Measurements from ENCODE around the gene EXOC4.

Gene EXOC4

GRCh38 chr7:133602291-133602690, 349.4 kb downstream of the EXOC4 start:
- Histone ChIP-seq H3K4me1 (ENCODE audit: control insufficient read depth, insufficient read depth, low read length, unreplicated experiment) (peaks cover 14% of the 10 kb centered on the region), H3K36me3 (ENCODE audit: insufficient read depth, low read length) (no peaks in the 10 kb centered on the region; the same call in 1 of the 2 replicates), H3K79me2 (ENCODE audit: control insufficient read depth, insufficient read depth, low read length, unreplicated experiment) (no peaks in the 10 kb centered on the region), H3K27ac (ENCODE audit: low read depth, low read length) (peak overlapping the region; percentile 26; the same call in 1 of the 2 replicates), H2AFZ (ENCODE audit: low read length, unreplicated experiment) (no peak overlapping the region), H3K4me3 (ENCODE audit: low read depth, low read length) (no peak overlapping the region), H3K27me3 (ENCODE audit: insufficient read depth, low read length) (no peaks in the 10 kb centered on the region)

GRCh38 chr7:133606991-133607390, 354.1 kb downstream of the EXOC4 start:
- H3K27me3 ChIP-seq (ENCODE audit: insufficient read depth, low read length): no peaks in the 10 kb centered on the region
- H3K4me1 ChIP-seq (ENCODE audit: control insufficient read depth, insufficient read depth, low read length, unreplicated experiment): peaks cover 8% of the 10 kb centered on the region

DNA sequence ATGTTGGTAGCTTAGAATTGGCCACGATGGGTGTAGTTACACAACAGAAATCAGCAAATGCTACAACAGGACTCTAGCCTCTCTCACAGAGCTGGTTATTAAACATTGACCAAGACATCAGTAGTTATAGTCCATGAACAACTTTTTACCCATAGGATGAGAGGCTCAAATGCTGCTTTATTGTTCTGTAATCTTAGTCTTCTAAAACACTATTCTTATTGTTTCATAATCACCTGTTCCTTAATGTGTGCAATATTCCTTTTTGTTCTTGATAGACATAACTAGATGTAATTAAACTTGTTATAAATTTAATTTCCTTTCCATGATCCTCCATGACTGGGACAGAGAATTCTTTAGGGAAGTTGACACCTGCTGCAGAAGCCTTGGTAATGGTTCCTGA, 356.9 kb downstream of the EXOC4 start:
- no peaks in the 10 kb centered on the region for H3K4me1 ChIP-seq (ENCODE audit: control insufficient read depth, insufficient read depth, low read length, unreplicated experiment)

More at GRCh38 chr7:133606991-133607390, 354.1 kb downstream of the EXOC4 start:
- Histone ChIP-seq H3K79me2 (ENCODE audit: control insufficient read depth, insufficient read depth, low read length, unreplicated experiment) (no peaks in the 10 kb centered on the region), H2AFZ (ENCODE audit: low read length, unreplicated experiment) (no peak overlapping the region), H3K27ac (ENCODE audit: low read depth, low read length) (no peak overlapping the region), H3K36me3 (ENCODE audit: insufficient read depth, low read length) (no peaks in the 10 kb centered on the region; the same call in 1 of the 2 replicates), H3K4me3 (ENCODE audit: low read depth, low read length) (no peak overlapping the region)

DNA sequence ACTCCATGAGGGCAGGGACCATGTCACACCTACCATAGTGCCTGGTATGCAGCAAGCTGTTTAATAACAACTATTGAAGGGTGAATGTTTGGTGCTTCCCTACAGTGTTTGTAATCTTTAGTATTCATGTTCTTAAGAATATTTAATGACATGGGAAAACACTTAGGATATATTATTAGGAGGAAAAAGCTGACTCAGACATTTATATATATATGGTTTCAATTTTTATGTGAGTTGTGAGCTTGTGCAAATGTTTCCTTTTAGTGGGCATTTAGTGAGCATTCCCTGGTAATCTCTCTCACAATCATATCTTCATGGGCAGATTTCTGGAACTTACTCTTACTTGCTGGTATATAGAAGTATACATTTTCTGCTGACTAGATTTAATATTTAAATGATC, 359.1 kb downstream of the EXOC4 start:
- Histone ChIP-seq H3K27me3 (ENCODE audit: insufficient read depth, low read length) (no peaks in the 10 kb centered on the region), H3K27ac (ENCODE audit: low read depth, low read length) (no peak overlapping the region), H3K4me1 (ENCODE audit: control insufficient read depth, insufficient read depth, low read length, unreplicated experiment) (no peaks in the 10 kb centered on the region), H3K79me2 (ENCODE audit: control insufficient read depth, insufficient read depth, low read length, unreplicated experiment) (no peaks in the 10 kb centered on the region), H3K4me3 (ENCODE audit: low read depth, low read length) (no peak overlapping the region), H3K36me3 (ENCODE audit: insufficient read depth, low read length) (no peaks in the 10 kb centered on the region), H2AFZ (ENCODE audit: low read length, unreplicated experiment) (no peak overlapping the region)

More for the DNA sequence above, 356.9 kb downstream of the EXOC4 start:
- H3K36me3 ChIP-seq (ENCODE audit: insufficient read depth, low read length): no peaks in the 10 kb centered on the region
- no peak overlapping the region for H3K27ac ChIP-seq (ENCODE audit: low read depth, low read length)
- H2AFZ ChIP-seq (ENCODE audit: low read length, unreplicated experiment): no peak overlapping the region
- H3K27me3 ChIP-seq (ENCODE audit: insufficient read depth, low read length): no peaks in the 10 kb centered on the region
- no peak overlapping the region for H3K4me3 ChIP-seq (ENCODE audit: low read depth, low read length)
- H3K79me2 ChIP-seq (ENCODE audit: control insufficient read depth, insufficient read depth, low read length, unreplicated experiment): no peaks in the 10 kb centered on the region

- no peaks in the 10 kb centered on the region for H3K4me1 ChIP-seq (ENCODE audit: control insufficient read depth, insufficient read depth, low read length, unreplicated experiment)
- no peaks in the 10 kb centered on the region for H3K36me3 ChIP-seq (ENCODE audit: insufficient read depth, low read length)
- H2AFZ ChIP-seq (ENCODE audit: low read length, unreplicated experiment): no peak overlapping the region
- no peaks in the 10 kb centered on the region for H3K79me2 ChIP-seq (ENCODE audit: control insufficient read depth, insufficient read depth, low read length, unreplicated experiment)
- no peak overlapping the region for H3K4me3 ChIP-seq (ENCODE audit: low read depth, low read length)
- H3K27ac ChIP-seq (ENCODE audit: low read depth, low read length): no peak overlapping the region
- H3K27me3 ChIP-seq (ENCODE audit: insufficient read depth, low read length): no peaks in the 10 kb centered on the region
Observed at GRCh38 chr7:133613250-133613790, 360.4 kb downstream of the EXOC4 start.

GRCh38 chr7:133614251-133614650, 361.4 kb downstream of the EXOC4 start:
- Histone ChIP-seq H3K4me3 (ENCODE audit: low read depth, low read length) (no peak overlapping the region), H3K27me3 (ENCODE audit: insufficient read depth, low read length) (no peaks in the 10 kb centered on the region), H3K36me3 (ENCODE audit: insufficient read depth, low read length) (no peaks in the 10 kb centered on the region), H3K4me1 (ENCODE audit: control insufficient read depth, insufficient read depth, low read length, unreplicated experiment) (no peaks in the 10 kb centered on the region), H3K79me2 (ENCODE audit: control insufficient read depth, insufficient read depth, low read length, unreplicated experiment) (no peaks in the 10 kb centered on the region), H3K27ac (ENCODE audit: low read depth, low read length) (no peak overlapping the region), H2AFZ (ENCODE audit: low read length, unreplicated experiment) (no peak overlapping the region)

DNA sequence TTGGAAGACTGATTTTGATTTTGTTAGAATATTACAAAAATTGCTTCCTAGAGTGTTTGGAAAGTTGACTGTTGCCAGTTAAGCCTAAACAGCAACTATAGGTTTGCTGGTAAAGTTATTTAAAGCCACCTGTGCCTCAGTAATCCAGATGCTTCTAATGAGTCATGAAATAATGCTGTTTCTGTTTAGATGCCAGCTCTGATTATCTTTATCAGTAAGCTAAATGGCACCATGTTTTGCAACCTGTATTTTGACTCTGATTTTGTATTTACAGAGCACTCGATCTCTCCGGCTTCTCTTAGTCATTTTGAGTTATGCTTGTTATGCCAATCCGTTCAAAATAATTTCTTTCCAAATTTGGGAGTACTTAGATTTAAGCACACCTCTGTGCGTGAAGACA, 366.1 kb downstream of the EXOC4 start:
- Histone ChIP-seq H2AFZ (ENCODE audit: low read length, unreplicated experiment) (no peak overlapping the region), H3K27ac (ENCODE audit: low read depth, low read length) (no peak overlapping the region), H3K4me3 (ENCODE audit: low read depth, low read length) (no peak overlapping the region), H3K79me2 (ENCODE audit: control insufficient read depth, insufficient read depth, low read length, unreplicated experiment) (no peaks in the 10 kb centered on the region), H3K36me3 (ENCODE audit: insufficient read depth, low read length) (no peaks in the 10 kb centered on the region), H3K4me1 (ENCODE audit: control insufficient read depth, insufficient read depth, low read length, unreplicated experiment) (no peaks in the 10 kb centered on the region), H3K27me3 (ENCODE audit: insufficient read depth, low read length) (no peaks in the 10 kb centered on the region)

- Histone ChIP-seq H3K27me3 (ENCODE audit: insufficient read depth, low read length) (no peaks in the 10 kb centered on the region), H3K79me2 (ENCODE audit: control insufficient read depth, insufficient read depth, low read length, unreplicated experiment) (no peaks in the 10 kb centered on the region), H3K4me3 (ENCODE audit: low read depth, low read length) (no peak overlapping the region), H3K27ac (ENCODE audit: low read depth, low read length) (no peak overlapping the region), H3K36me3 (ENCODE audit: insufficient read depth, low read length) (no peaks in the 10 kb centered on the region), H2AFZ (ENCODE audit: low read length, unreplicated experiment) (no peak overlapping the region), H3K4me1 (ENCODE audit: control insufficient read depth, insufficient read depth, low read length, unreplicated experiment) (no peaks in the 10 kb centered on the region)
Observed at GRCh38 chr7:133619491-133619890, 366.6 kb downstream of the EXOC4 start.

DNA sequence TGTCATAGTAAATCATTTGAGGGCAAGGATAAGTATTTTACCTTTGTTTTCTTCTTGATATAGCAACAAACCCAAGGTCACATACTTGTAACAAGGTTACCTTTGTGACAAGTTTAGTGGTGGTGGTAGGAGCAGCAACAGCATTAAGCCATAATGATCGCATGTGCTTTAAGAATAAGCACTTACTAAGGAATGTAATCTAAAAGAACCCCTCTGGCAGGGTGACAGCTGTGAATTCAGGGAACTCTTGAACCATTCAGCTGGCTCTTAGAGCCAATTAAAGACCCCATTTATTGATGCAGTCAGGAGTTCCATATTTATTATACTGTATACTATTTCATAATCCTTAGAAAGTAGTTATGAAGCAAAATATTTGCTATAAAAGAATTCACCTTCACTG, 370.8 kb downstream of the EXOC4 start:
- Histone ChIP-seq H3K4me3 (ENCODE audit: low read depth, low read length) (no peak overlapping the region), H3K36me3 (ENCODE audit: insufficient read depth, low read length) (no peaks in the 10 kb centered on the region), H3K27me3 (ENCODE audit: insufficient read depth, low read length) (no peaks in the 10 kb centered on the region), H2AFZ (ENCODE audit: low read length, unreplicated experiment) (no peak overlapping the region), H3K79me2 (ENCODE audit: control insufficient read depth, insufficient read depth, low read length, unreplicated experiment) (no peaks in the 10 kb centered on the region), H3K4me1 (ENCODE audit: control insufficient read depth, insufficient read depth, low read length, unreplicated experiment) (no peaks in the 10 kb centered on the region), H3K27ac (ENCODE audit: low read depth, low read length) (no peak overlapping the region)

DNA sequence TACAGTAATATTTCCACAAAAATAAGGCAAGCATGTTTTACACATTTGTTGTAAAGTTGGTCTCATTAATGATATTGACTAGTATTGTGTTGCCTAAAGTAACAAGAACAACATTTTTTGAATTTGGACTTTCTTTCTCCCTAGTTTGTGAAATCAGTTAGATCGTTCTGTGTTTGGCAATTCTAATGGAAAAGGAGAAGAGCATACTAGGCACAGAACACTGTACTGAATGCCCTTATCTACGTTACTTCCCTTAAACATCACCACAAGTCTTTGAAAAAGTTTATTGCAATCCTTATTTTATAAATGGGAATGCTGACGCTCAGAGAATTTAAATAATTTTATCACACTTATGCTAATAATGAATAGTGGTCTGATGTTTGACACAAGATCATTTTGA, 372.2 kb downstream of the EXOC4 start:
- H3K4me1 ChIP-seq (ENCODE audit: control insufficient read depth, insufficient read depth, low read length, unreplicated experiment): no peaks in the 10 kb centered on the region
- H3K36me3 ChIP-seq (ENCODE audit: insufficient read depth, low read length): no peaks in the 10 kb centered on the region
- H3K27ac ChIP-seq (ENCODE audit: low read depth, low read length): no peak overlapping the region
- H3K27me3 ChIP-seq (ENCODE audit: insufficient read depth, low read length): no peaks in the 10 kb centered on the region
- no peaks in the 10 kb centered on the region for H3K79me2 ChIP-seq (ENCODE audit: control insufficient read depth, insufficient read depth, low read length, unreplicated experiment)
- H2AFZ ChIP-seq (ENCODE audit: low read length, unreplicated experiment): no peak overlapping the region
- H3K4me3 ChIP-seq (ENCODE audit: low read depth, low read length): no peak overlapping the region

DNA sequence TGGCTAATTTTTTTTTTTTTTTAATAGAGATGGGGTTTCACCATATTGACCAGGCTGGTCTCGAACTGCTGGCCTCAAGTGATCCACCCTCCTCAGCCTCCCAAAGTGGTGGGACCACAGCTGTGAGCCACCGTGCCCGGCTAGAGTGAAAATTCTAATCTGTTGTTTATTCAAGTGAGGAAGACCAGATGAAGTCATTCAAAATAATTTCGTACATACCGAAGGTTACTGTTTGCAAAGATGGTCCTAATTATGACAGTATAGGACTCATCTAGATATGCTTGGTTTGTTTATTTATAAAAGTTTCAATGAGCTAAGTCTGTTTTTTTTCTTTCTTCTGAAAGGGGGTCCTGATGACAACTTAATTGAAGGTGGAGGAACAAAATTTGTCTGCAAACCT, 376.8 kb downstream of the EXOC4 start:
- H3K27me3 ChIP-seq (ENCODE audit: insufficient read depth, low read length): no peaks in the 10 kb centered on the region
- H3K27ac ChIP-seq (ENCODE audit: low read depth, low read length): no peak overlapping the region
- H3K36me3 ChIP-seq (ENCODE audit: insufficient read depth, low read length): no peaks in the 10 kb centered on the region; the same call in 1 of the 2 replicates
- no peak overlapping the region for H3K4me3 ChIP-seq (ENCODE audit: low read depth, low read length)
- no peaks in the 10 kb centered on the region for H3K79me2 ChIP-seq (ENCODE audit: control insufficient read depth, insufficient read depth, low read length, unreplicated experiment)
- H3K4me1 ChIP-seq (ENCODE audit: control insufficient read depth, insufficient read depth, low read length, unreplicated experiment): peaks cover 5% of the 10 kb centered on the region
- no peak overlapping the region for H2AFZ ChIP-seq (ENCODE audit: low read length, unreplicated experiment)

Data from ACC112 (cell line).